ENCODE results near the gene DPAGT1. TPM values are rescaled to one million over a fixed set of nuclear protein-coding genes. Genes with fewer than 3 reads are reported as not detected.
"Not testable (repeated sequence)": the region's sequence is repeated elsewhere in the genome, so short reads cannot be mapped to it uniquely, and the experiment has no call there.

The DPAGT1 gene
- polyA plus RNA-seq, 1 experiment, result 62.5 TPM

DNA sequence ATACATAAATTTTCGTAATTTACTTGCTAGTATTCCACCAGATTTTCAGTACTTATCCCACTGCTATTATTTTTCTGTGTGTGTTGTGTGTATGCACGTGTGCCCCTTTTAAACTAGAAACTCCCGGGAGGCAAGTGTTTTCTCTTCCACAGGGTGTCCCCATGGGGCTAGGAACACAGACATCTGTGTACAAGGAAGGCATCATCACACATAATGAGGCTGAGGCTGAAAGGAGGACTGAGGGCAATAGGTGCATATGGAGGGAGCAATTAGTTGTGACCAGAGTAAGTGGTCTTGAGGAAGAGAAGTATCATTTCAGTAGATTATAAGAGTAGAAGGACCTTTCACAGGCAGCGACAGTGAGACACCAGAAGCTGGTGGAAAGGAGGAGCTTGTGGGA, 2.1 kb upstream of the DPAGT1 start:
- Histone ChIP-seq H3K9me3 (ENCODE audit: control insufficient read depth, insufficient read depth, low read length) (no peaks in the 10 kb centered on the region), H3K27me3 (ENCODE audit: control insufficient read depth, insufficient read depth, low read length) (no peaks in the 10 kb centered on the region), H3K4me3 (ENCODE audit: low read depth, low read length) (no peak overlapping the region), H3K27ac (ENCODE audit: low read depth, low read length) (no peak overlapping the region)
- POLR2A ChIA-PET, result no interaction called here
- CTCF ChIA-PET, result interaction anchor here (1.1 to 1.7 kb wide), 2 partner anchors 93 to 102 kb away, joined by 5 to 6 read pairs; partner anchors contain the start of gene CBL
- DNase-seq (ENCODE audit: low read depth, low spot score), result no peak
- TF ChIP-seq CTCF (IDR thresholded peaks at IDR 0.05; ENCODE audit: low read depth, low read length), result no peak

DNA sequence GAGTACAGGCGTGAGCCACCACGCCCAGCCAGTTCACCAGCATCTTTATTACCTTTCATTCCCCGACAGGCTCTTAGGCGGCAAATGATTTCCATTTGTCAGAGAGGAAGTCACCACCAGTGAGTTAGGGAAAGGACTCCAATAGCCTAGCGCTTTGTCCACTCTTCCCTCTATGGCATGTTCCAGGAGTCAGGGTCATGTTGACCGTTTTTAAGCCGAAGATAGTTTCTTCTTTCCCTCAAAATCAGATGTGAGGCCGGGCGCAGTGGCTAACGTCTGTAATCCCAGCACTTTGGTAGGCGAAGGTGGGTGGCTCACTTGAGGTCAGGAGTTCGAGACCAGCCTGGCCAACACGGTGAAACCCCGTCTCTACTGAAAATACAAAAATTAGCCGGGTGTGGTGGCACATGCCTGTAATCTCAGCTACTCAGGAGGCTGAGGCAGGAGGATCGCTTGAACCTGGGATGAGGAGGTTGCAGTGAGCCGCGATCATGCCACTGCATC, 1.6 kb upstream of the DPAGT1 start:
- ChIA-PET POLR2A (interaction anchor here (1.4 to 1.8 kb wide), 4 partner anchors 18 to 235 kb away, joined by 3 to 11 read pairs (median 8); partner anchors contain the start of genes HINFP and VPS11), CTCF (interaction anchor here (0.7 to 2.3 kb wide), 9 partner anchors 11 to 409 kb away, joined by 3 to 25 read pairs (median 4); partner anchors contain the start of gene C1QTNF5)
- not testable (repeated sequence) for H3K4me3 ChIP-seq (ENCODE audit: low read depth, low read length); H3K9me3 ChIP-seq (ENCODE audit: control insufficient read depth, insufficient read depth, low read length); DNase-seq (ENCODE audit: low read depth, low spot score); H3K27me3 ChIP-seq (ENCODE audit: control insufficient read depth, insufficient read depth, low read length)
- H3K27ac ChIP-seq (ENCODE audit: low read depth, low read length), result peak overlapping the region; percentile 93

- Histone ChIP-seq H3K4me3 (ENCODE audit: low read depth, low read length) (peak overlapping the region; percentile 87), H3K27ac (ENCODE audit: low read depth, low read length) (peak overlapping the region; percentile 93), H3K27me3 (ENCODE audit: control insufficient read depth, insufficient read depth, low read length) (no peaks in the 10 kb centered on the region), H3K9me3 (ENCODE audit: control insufficient read depth, insufficient read depth, low read length) (no peaks in the 10 kb centered on the region)
- DNase-seq (ENCODE audit: low read depth, low spot score), result no peak
- peak; percentile 7; the same call in 1 of the 2 replicates for TF ChIP-seq CTCF (IDR thresholded peaks at IDR 0.05; ENCODE audit: low read depth, low read length)
- ChIA-PET CTCF (interaction anchor here (0.6 to 2.3 kb wide), 10 partner anchors 17 to 273 kb away, joined by 3 to 25 read pairs (median 4); partner anchors contain the start of genes C1QTNF5 and HINFP), POLR2A (interaction anchor here (0.6 to 1.8 kb wide), 8 partner anchors 7 to 237 kb away, joined by 4 to 21 read pairs (median 6); partner anchors contain the start of genes HINFP, HMBS, HYOU1 and MCAM)
These were observed 477 bp downstream of the DPAGT1 start for GRCh38 chr11:119100994-119101758.

DNA sequence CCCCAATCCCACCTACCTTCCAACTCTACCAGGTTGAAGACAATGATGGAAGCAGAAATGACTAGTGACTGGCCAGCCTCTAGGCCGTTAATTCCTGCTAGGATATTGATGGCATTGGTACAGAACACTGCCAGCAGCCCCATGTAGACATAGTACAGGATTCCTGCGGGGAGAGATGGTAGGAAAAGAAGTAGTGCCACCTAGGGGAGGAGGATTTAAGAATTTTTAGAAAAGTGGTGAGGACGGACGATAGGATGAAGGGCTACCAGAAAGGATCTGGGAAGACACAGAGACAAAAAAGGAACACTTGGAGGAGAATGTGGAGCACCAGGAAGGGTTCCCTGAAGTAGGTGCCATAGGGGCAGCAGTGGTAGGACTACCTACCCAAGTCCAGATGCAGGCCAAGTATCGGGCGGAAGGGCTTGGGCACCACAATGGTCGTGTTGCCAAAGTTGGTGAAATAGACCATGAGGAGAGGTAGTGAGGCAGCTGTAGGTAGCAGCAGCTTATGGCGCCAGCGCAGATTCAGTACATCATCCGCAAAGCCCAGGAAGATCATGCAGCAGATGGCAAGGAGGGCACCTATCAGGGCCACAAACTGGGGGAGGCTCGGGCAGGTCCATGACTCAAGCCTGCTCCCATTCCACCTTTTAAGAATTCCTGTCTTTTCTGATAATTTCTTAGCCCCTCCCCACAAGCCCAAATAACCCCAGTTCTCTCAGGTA, 1.2 kb downstream of the DPAGT1 start:
- CTCF ChIA-PET, result interaction anchor here (0.7 to 1.0 kb wide), 3 partner anchors 11 to 115 kb away, joined by 3 read pairs; no protein-coding TSS in a partner anchor
- no peaks in the 10 kb centered on the region for H3K27me3 ChIP-seq (ENCODE audit: control insufficient read depth, insufficient read depth, low read length)
- H3K9me3 ChIP-seq (ENCODE audit: control insufficient read depth, insufficient read depth, low read length), result no peaks in the 10 kb centered on the region
- peak overlapping the region; percentile 21 for H3K27ac ChIP-seq (ENCODE audit: low read depth, low read length)
- DNase-seq (ENCODE audit: low read depth, low spot score), result no peak
- peak; percentile 59 for TF ChIP-seq CTCF (IDR thresholded peaks at IDR 0.05; ENCODE audit: low read depth, low read length)
- POLR2A ChIA-PET, result no interaction called here
- peak overlapping the region; percentile 87 for H3K4me3 ChIP-seq (ENCODE audit: low read depth, low read length)

- no peak for TF ChIP-seq CTCF (IDR thresholded peaks at IDR 0.05; ENCODE audit: low read depth, low read length)
- H3K27ac ChIP-seq (ENCODE audit: low read depth, low read length), result no peak overlapping the region
- no peak overlapping the region for H3K4me3 ChIP-seq (ENCODE audit: low read depth, low read length)
- DNase-seq (ENCODE audit: low read depth, low spot score), result no peak
- ChIA-PET CTCF (interaction anchor here (0.6 to 1.0 kb wide), 7 partner anchors 11 to 478 kb away, joined by 3 to 6 read pairs (median 3); no protein-coding TSS in a partner anchor), POLR2A (no interaction called here)
- no peaks in the 10 kb centered on the region for H3K27me3 ChIP-seq (ENCODE audit: control insufficient read depth, insufficient read depth, low read length)
- no peaks in the 10 kb centered on the region; the same call in 1 of the 2 replicates for H3K9me3 ChIP-seq (ENCODE audit: control insufficient read depth, insufficient read depth, low read length)
These were observed 1.9 kb downstream of the DPAGT1 start for GRCh38 chr11:119099711-119100110.

Data from AG04450 (cell line).